ENCODE data around the gene OR52A5.

DNA sequence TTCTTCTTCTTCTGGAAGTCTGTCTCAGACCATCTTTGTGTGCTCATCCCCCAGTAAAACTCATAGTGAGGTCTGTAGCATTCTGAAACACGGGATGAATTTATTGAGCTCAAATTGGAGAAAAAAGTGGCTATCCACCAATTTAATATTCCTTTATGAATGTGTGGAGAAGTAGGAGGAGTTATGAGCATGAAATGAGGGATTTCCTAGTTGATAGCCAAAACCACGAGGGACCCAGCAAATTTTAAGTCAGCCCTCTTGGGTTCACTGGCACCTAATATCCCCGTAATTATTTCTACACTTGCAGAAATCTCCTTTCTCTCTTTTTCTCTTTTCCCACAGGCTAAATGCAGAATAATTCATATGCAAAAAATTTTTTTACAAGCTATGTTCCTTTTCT lies 16.5 kb upstream of the OR52A5 start, which contains the start of gene OR52A1:
- TF ChIP-seq, protein P1, sequence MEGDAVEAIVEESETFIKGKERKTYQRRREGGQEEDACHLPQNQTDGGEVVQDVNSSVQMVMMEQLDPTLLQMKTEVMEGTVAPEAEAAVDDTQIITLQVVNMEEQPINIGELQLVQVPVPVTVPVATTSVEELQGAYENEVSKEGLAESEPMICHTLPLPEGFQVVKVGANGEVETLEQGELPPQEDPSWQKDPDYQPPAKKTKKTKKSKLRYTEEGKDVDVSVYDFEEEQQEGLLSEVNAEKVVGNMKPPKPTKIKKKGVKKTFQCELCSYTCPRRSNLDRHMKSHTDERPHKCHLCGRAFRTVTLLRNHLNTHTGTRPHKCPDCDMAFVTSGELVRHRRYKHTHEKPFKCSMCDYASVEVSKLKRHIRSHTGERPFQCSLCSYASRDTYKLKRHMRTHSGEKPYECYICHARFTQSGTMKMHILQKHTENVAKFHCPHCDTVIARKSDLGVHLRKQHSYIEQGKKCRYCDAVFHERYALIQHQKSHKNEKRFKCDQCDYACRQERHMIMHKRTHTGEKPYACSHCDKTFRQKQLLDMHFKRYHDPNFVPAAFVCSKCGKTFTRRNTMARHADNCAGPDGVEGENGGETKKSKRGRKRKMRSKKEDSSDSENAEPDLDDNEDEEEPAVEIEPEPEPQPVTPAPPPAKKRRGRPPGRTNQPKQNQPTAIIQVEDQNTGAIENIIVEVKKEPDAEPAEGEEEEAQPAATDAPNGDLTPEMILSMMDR (conservative IDR thresholded peaks at IDR 0.05), result no peak
- no peak for TF ChIP-seq ZFX (IDR thresholded peaks at IDR 0.05)
